ENCODE results near the gene CCDC126.
"Not testable (repeated sequence)": the region's sequence is repeated elsewhere in the genome, so short reads cannot be mapped to it uniquely, and the experiment has no call there.

The CCDC126 gene

DNA sequence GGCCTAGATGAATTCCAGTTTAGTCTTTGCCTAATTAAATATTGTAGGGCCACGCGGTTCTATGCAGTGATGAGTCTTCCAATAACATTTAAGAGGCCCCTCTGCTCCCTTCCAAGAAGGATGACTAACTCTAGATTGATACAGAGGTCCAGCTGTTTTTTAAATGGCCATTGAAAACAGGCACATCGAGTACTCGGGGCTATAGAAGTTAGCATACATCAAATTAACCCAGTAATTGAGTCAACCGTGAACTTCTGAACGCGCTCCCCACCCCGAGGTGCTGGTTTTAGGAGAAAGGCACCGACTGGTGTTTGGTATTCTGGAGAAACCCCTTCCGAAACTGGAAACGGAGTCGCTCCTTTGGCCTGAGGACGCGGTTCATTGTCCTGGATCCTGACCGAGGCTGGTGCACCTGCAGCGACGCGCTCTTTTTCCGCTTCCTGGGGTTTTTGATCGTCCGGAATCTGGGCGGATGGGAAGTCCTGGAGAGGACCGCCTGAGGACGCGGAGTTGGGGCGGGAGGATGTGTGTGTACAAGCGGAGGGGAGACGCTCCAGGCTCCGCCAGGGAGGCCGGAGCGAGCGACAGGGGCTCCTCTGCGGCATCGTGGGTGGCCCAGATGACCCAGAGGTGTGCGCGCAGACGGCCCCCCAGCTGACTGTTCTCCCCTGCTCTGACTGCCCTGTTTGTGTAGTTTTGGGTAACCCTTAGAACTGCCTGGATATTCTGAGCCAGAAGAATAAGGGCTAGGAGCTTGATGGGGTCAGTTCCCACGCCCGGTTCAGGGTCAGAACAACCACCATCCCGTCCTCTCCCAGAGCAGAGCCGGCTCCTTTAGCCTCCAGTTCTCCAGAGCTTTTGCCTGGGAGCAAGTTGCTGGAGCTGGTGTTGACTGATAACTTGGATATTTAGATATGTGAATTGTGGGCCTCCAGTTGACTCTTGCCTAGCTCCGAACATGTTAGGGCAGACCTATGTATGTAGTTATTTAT lies 83.5 kb downstream of the CCDC126 start:
- peaks cover 20% of the 10 kb centered on the region for H3K9me3 Mint-ChIP-seq
- TF ChIP-seq, protein P1, sequence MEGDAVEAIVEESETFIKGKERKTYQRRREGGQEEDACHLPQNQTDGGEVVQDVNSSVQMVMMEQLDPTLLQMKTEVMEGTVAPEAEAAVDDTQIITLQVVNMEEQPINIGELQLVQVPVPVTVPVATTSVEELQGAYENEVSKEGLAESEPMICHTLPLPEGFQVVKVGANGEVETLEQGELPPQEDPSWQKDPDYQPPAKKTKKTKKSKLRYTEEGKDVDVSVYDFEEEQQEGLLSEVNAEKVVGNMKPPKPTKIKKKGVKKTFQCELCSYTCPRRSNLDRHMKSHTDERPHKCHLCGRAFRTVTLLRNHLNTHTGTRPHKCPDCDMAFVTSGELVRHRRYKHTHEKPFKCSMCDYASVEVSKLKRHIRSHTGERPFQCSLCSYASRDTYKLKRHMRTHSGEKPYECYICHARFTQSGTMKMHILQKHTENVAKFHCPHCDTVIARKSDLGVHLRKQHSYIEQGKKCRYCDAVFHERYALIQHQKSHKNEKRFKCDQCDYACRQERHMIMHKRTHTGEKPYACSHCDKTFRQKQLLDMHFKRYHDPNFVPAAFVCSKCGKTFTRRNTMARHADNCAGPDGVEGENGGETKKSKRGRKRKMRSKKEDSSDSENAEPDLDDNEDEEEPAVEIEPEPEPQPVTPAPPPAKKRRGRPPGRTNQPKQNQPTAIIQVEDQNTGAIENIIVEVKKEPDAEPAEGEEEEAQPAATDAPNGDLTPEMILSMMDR (IDR thresholded peaks at IDR 0.05), result no peak
- peak overlapping the region; percentile 90 for H3K4me3 Mint-ChIP-seq
- peak; percentile 64 for DNase-seq
- no peak overlapping the region for H3K27ac Mint-ChIP-seq
- peaks cover 5% of the 10 kb centered on the region for H3K4me1 Mint-ChIP-seq
- H3K27me3 Mint-ChIP-seq (ENCODE audit: low read depth, poor library complexity), result peaks cover 13% of the 10 kb centered on the region
- peaks cover 4% of the 10 kb centered on the region for H3K36me3 Mint-ChIP-seq (ENCODE audit: low read depth)

DNA sequence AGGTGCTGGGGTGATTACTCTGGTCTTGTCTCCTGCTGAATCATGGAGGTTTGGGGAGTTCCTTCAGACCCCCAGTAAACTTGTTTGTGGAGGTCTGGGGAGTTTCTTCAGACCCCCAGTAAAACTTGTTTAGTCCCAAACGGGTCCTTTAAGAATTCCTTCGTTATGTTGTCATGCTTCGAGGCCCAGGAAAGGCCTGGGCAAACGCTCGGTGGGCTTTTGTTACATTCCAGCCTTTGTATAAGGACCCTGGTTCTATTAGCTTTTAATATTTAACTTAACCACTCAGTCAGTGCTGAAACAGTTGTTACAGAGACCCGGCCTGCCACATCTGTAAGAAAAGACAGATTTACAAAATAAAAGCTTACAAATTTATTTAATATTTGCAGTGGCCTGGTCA lies 86.9 kb downstream of the CCDC126 start:
- not testable (repeated sequence) for DNase-seq; H3K27me3 Mint-ChIP-seq (ENCODE audit: low read depth, poor library complexity); H3K27ac Mint-ChIP-seq; H3K9me3 Mint-ChIP-seq; H3K4me3 Mint-ChIP-seq; H3K4me1 Mint-ChIP-seq; H3K36me3 Mint-ChIP-seq (ENCODE audit: low read depth)

DNA sequence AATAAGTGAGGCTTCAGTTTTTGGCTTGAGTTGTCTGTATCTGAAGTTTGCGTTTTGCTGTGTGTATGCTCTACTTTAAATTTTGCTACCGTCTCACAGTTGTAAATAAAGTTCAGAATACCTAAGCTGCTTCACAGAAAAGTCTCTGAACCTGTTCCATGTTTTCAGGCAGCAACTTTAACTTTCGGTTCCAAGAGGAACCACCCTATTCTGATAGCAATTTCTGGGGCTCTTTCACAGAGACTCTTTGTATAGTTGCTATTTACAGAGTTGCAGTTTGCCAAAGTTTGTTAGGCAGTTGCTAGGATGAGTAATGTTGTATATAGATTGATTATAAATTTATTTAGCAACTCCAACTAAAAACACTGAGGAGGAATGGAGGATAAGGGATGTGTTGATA lies 88.5 kb downstream of the CCDC126 start:
- no peaks in the 10 kb centered on the region for H3K9me3 Mint-ChIP-seq
- no peaks in the 10 kb centered on the region for H3K27me3 Mint-ChIP-seq (ENCODE audit: low read depth, poor library complexity)
- peaks cover 5% of the 10 kb centered on the region for H3K4me1 Mint-ChIP-seq
- H3K36me3 Mint-ChIP-seq (ENCODE audit: low read depth), result peaks cover 14% of the 10 kb centered on the region
- TF ChIP-seq, protein P1 (IDR thresholded peaks at IDR 0.05), result no peak
- no peak overlapping the region for H3K27ac Mint-ChIP-seq
- no peak for DNase-seq
- H3K4me3 Mint-ChIP-seq, result no peak overlapping the region

DNA sequence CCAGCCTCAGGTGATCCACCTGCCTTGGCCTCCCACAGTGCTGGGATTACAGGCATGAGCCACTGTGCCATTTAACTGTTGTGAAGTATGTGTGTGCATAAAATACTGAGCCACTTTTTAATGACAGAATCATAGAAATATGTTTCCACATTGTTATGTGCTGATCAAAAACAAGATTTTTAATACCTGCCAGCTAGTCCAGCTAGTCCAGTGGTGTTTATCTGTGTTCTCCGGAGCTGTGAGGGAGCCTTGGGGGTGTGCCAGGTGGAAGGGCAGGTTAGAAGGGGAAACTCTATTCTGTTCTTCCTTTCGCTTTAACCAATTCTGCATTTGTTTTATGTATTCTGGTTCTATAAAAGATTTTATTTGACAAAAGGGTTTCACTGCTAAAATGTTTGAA lies 89.8 kb downstream of the CCDC126 start:
- DNase-seq, result no peak
- Mint-ChIP-seq H3K4me1 (no peaks in the 10 kb centered on the region), H3K9me3 (no peaks in the 10 kb centered on the region), H3K27ac (no peak overlapping the region), H3K4me3 (no peak overlapping the region), H3K27me3 (ENCODE audit: low read depth, poor library complexity) (no peaks in the 10 kb centered on the region), H3K36me3 (ENCODE audit: low read depth) (peaks cover 21% of the 10 kb centered on the region)
- TF ChIP-seq, protein P1 (IDR thresholded peaks at IDR 0.05), result no peak

DNA sequence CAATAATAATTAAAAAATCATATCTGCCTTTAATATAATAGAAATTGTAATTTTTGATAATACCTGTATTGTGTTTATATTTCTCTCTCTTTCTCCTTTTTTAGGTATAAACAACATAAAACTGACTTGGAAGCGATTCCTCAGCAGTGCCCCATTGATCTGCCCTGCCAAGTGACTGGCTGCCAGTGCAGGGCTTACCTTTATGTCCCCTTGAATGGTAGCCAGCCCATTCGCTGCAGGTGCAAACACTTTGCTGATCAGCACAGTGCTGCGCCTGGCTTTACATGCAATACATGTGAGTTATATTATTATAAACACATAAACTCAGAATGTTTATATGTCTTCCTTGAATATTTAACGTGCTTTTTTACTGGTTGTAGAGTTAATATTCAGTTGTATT lies 92.0 kb downstream of the CCDC126 start:
- TF ChIP-seq, protein P1 (IDR thresholded peaks at IDR 0.05), result no peak
- H3K4me1 Mint-ChIP-seq, result no peaks in the 10 kb centered on the region
- peaks cover 11% of the 10 kb centered on the region for H3K9me3 Mint-ChIP-seq
- no peak overlapping the region for H3K27ac Mint-ChIP-seq
- DNase-seq, result no peak
- H3K27me3 Mint-ChIP-seq (ENCODE audit: low read depth, poor library complexity), result no peaks in the 10 kb centered on the region
- H3K36me3 Mint-ChIP-seq (ENCODE audit: low read depth), result peaks cover 38% of the 10 kb centered on the region
- H3K4me3 Mint-ChIP-seq, result no peak overlapping the region

DNA sequence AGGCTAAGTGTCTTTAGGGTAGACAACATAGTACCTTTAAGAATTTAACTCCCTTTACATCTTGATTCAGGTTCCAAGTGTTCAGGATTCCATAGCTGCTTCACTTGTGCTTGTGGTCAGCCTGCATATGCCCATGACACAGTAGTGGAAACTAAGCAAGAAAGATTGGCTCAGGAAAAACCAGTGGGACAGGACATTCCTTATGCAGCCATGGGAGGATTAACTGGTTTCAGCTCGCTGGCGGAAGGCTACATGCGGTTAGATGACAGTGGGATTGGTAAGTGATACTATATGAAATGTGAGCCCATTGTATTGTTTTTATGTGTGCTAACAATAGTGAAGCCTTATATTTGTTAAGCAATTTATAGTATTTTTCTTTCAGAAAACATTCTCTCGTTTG lies 94.1 kb downstream of the CCDC126 start:
- TF ChIP-seq, protein P1 (IDR thresholded peaks at IDR 0.05), result no peak
- no peaks in the 10 kb centered on the region for H3K4me1 Mint-ChIP-seq
- DNase-seq, result no peak
- H3K36me3 Mint-ChIP-seq (ENCODE audit: low read depth), result peaks cover 41% of the 10 kb centered on the region
- H3K4me3 Mint-ChIP-seq, result no peak overlapping the region
- H3K9me3 Mint-ChIP-seq, result peaks cover 13% of the 10 kb centered on the region
- H3K27ac Mint-ChIP-seq, result no peak overlapping the region
- H3K27me3 Mint-ChIP-seq (ENCODE audit: low read depth, poor library complexity), result no peaks in the 10 kb centered on the region
